B cell (primary cell): Measurements from ENCODE around the gene MGST2. TPM values are rescaled to one million over a fixed set of nuclear protein-coding genes. Genes with fewer than 3 reads are reported as not detected.

ENCODE experiments used
- ATAC-seq: fragments of 200-7000 bp; cut with Tn5 transposase; one replicate; pipeline ENCODE4 v1.10.0; 2021; ENCODE audit warnings: low read depth, mild to moderate bottlenecking, moderate number of reproducible peaks, moderate library complexity
- CTCF ChIA-PET: fragments of 350-600 bp; sonication (Branson Sonifier 250); formaldehyde crosslinking; loops from one replicate; lab custom pipeline; 2021; ENCODE audit warnings: antibody characterized with exemption, inconsistent platforms; lab: Charles Lee
- POLR2A ChIA-PET: fragments of 350-600 bp; sonication (Branson Sonifier 250); formaldehyde crosslinking; loops from one replicate; lab custom pipeline; 2021; ENCODE audit warnings: antibody characterized with exemption; lab: Charles Lee
- DNase-seq: peaks from one replicate; pipeline ENCODE4 v3.0.0; 2013
- H2AFZ ChIP-seq: 2 replicates; pipeline ENCODE4 v1.6.1; 2012; ENCODE audit warnings: mild to moderate bottlenecking, low read depth, low read length; ENCODE audit not compliant: insufficient read depth, poor library complexity, severe bottlenecking
- H3K27ac ChIP-seq, 2 donors: 1 replicate in 1 of 2; 2 replicates in 1 of 2; pipeline ENCODE4 v1.5.1; 2012 to 2013; ENCODE audit warnings: low read length in 2 of 2, mild to moderate bottlenecking in 2 of 2, moderate library complexity in 1 of 2
- H3K27me3 ChIP-seq, 4 experiments: fragments of 200-600 bp in 1 of 4; sonication (generic) in 1 of 4; replicated peaks in 1 of 4; 1 replicate in 2 of 4; 2 replicates in 2 of 4; pipeline versions ENCODE4 v1.6.1 to v1.7.0; 2013 to 2016; ENCODE audit warnings: low read length in 3 of 4, mild to moderate bottlenecking in 2 of 4, mixed read lengths in 1 of 4, moderate library complexity in 1 of 4; ENCODE audit not compliant: insufficient read depth in 4 of 4, control insufficient read depth in 3 of 4; ENCODE audit errors: control extremely low read depth in 1 of 4
- H3K36me3 ChIP-seq, 2 experiments: replicated peaks in 1 of 2; 1 replicate in 1 of 2; 2 replicates in 1 of 2; pipeline versions ENCODE4 v1.6.1 to v1.7.1; 2013; ENCODE audit warnings: low read length in 1 of 2; ENCODE audit not compliant: insufficient read depth in 2 of 2, control insufficient read depth in 1 of 2; ENCODE audit errors: control extremely low read depth in 1 of 2, extremely low read depth in 1 of 2
- H3K4me1 ChIP-seq, 2 donors: fragments of 200-600 bp in 1 of 2; sonication (generic) in 1 of 2; 1 replicate in 1 of 2; 2 replicates in 1 of 2; pipeline versions ENCODE4 v1.5.1 to v1.6.1; 2013 to 2017; ENCODE audit warnings: low read length in 2 of 2; ENCODE audit not compliant: control insufficient read depth in 2 of 2, insufficient read depth in 2 of 2
- H3K4me2 ChIP-seq: replicated peaks from 2 replicates; pipeline ENCODE3; 2012; ENCODE audit warnings: mild to moderate bottlenecking, low read depth, low read length; ENCODE audit not compliant: poor library complexity, severe bottlenecking
- H3K4me3 ChIP-seq, 5 experiments: fragments of 200-600 bp in 1 of 5; sonication (generic) in 1 of 5; 1 replicate in 3 of 5; 2 replicates in 2 of 5; pipeline versions ENCODE4 v1.5.1 to v1.7.0; 2011 to 2016; ENCODE audit warnings: low read length in 4 of 5, mild to moderate bottlenecking in 4 of 5, low read depth in 2 of 5, control low read depth in 1 of 5, moderate library complexity in 1 of 5; ENCODE audit not compliant: insufficient read depth in 1 of 5; ENCODE audit errors: control extremely low read depth in 1 of 5, extremely low read depth in 1 of 5
- H3K79me2 ChIP-seq: fragments of 200-600 bp; sonication (generic); one replicate; pipeline ENCODE4 v1.6.0; 2016; ENCODE audit warnings: low read length; ENCODE audit not compliant: control insufficient read depth, insufficient read depth
- H3K9ac ChIP-seq: fragments of 200-600 bp; sonication (generic); 2 replicates; pipeline ENCODE4 v1.6.1; 2017; ENCODE audit warnings: mild to moderate bottlenecking, low read length, moderate library complexity
- H3K9me3 ChIP-seq, 3 donors: one replicate each; pipeline versions ENCODE4 v1.6.1 to v1.7.1; 2013; ENCODE audit warnings: low read length in 2 of 3; ENCODE audit not compliant: control insufficient read depth in 2 of 3, insufficient read depth in 1 of 3; ENCODE audit errors: control extremely low read depth in 1 of 3
- H4K20me1 ChIP-seq: 2 replicates; pipeline ENCODE4 v1.6.0; 2012; ENCODE audit warnings: mild to moderate bottlenecking, low read length; ENCODE audit not compliant: insufficient read depth, control insufficient read depth, poor library complexity, severe bottlenecking
- H3K27ac Mint-ChIP-seq: one replicate; pipeline ENCODE4 v1.8.0; 2021; ENCODE audit warnings: mixed read lengths
- H3K27me3 Mint-ChIP-seq: one replicate; pipeline ENCODE4 v1.8.0; 2021; ENCODE audit warnings: mixed read lengths
- H3K4me1 Mint-ChIP-seq: one replicate; pipeline ENCODE4 v1.8.0; 2021; ENCODE audit warnings: mixed read lengths
- H3K4me3 Mint-ChIP-seq: one replicate; pipeline ENCODE4 v1.8.0; 2021; ENCODE audit warnings: mixed read lengths
- H3K9me3 Mint-ChIP-seq: one replicate; pipeline ENCODE4 v1.8.0; 2022; ENCODE audit warnings: mixed read lengths; ENCODE audit not compliant: insufficient read depth
- EZH2 ChIP-seq: IDR thresholded peaks from 2 replicates; pipeline ENCODE4 v1.6.1; 2012; ENCODE audit warnings: borderline replicate concordance, low read depth, mild to moderate bottlenecking, moderate library complexity, low read length; ENCODE audit not compliant: insufficient read depth, poor library complexity, severe bottlenecking
- WGBS: methylation state at CpG from one replicate; pipeline ENCODE4 v1.1.5; 2013; ENCODE audit warnings: missing lambda C conversion rate; ENCODE audit not compliant: insufficient coverage; 5-methylcytosine and 5-hydroxymethylcytosine counted together
- intact Hi-C: fragments of 100-400 bp; cut with micrococcal nuclease; formaldehyde crosslinking; loops from one replicate; pipeline ENCODE4 v1.10.0; 2022
- polyA plus RNA-seq: library from polyadenylated mRNA; depleted of rRNA; stranded (reverse); fragments of >200 nt; gene quantifications from 2 replicates; pipeline ENCODE4 v1.2.3, GENCODE V29; 2012
- total RNA-seq, 2 donors: library from RNA; stranded (reverse); fragments of 120-200 nt in 1 of 2; gene quantifications; 1 replicate in 1 of 2; 2 replicates in 1 of 2; pipeline versions ENCODE4 v1.2.3 to v1.2.4, GENCODE V29; 2013 to 2022
- TF ChIP-seq, protein P1 (sequence below): fragments of 200-600 bp; IDR thresholded peaks from one replicate; pipeline ENCODE4 v1.8.0; 2022; ENCODE audit warnings: antibody characterized with exemption, mild to moderate bottlenecking

Gene MGST2
- total and polyA plus RNA-seq, 2 donors (not counting 1 experiment from before 2014, with no cell fraction given) = 0.81 to 3.4 TPM

DNA sequence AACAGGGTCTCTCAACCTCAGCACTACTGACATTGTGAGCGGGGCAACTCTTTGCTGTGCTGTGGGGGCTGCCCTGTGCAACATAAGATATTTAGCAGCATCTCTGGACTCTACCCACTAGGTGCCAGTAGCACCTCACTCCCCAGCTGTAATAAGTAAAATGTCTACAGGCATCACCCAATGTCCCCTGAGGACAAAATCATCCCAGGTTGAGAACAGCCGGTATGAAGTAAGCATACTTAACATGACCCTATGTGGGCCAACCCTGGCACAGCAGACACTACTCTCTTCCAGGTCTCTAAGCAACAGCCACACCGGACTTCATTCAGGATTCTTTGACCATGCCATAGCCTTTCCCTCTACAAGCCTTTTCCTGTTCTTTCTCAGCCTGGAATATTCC, 10.5 kb upstream of the MGST2 start:
- Histone ChIP-seq H3K9me3 (no peaks in the 10 kb centered on the region), H3K27me3 (no peaks in the 10 kb centered on the region), H3K4me2 (no peak overlapping the region), H3K4me1 (no peaks in the 10 kb centered on the region), H3K27ac (no peak overlapping the region), H2AFZ (no peak overlapping the region), H3K36me3 (no peaks in the 10 kb centered on the region), H3K4me3 (no peak overlapping the region), H3K9ac (no peak overlapping the region), H3K79me2 (no peaks in the 10 kb centered on the region), H4K20me1 (no peaks in the 10 kb centered on the region)
- WGBS = 64% methylated on average over 3 of the region's 3 CpGs
- Mint-ChIP-seq H3K4me3 (no peak overlapping the region), H3K4me1 (peaks cover 6% of the 10 kb centered on the region), H3K27me3 (peaks cover 13% of the 10 kb centered on the region), H3K27ac (no peak overlapping the region), H3K9me3 (no peaks in the 10 kb centered on the region)
- POLR2A ChIA-PET = no interaction called here
- CTCF ChIA-PET = interaction anchor here (1.1 to 8.6 kb wide), 8 partner anchors 9 to 1229 kb away, joined by 3 to 82 read pairs (median 19); partner anchors contain the start of gene MGST2
- DNase-seq = peak; percentile 39
- no peak for TF ChIP-seq EZH2
- TF ChIP-seq, protein P1, sequence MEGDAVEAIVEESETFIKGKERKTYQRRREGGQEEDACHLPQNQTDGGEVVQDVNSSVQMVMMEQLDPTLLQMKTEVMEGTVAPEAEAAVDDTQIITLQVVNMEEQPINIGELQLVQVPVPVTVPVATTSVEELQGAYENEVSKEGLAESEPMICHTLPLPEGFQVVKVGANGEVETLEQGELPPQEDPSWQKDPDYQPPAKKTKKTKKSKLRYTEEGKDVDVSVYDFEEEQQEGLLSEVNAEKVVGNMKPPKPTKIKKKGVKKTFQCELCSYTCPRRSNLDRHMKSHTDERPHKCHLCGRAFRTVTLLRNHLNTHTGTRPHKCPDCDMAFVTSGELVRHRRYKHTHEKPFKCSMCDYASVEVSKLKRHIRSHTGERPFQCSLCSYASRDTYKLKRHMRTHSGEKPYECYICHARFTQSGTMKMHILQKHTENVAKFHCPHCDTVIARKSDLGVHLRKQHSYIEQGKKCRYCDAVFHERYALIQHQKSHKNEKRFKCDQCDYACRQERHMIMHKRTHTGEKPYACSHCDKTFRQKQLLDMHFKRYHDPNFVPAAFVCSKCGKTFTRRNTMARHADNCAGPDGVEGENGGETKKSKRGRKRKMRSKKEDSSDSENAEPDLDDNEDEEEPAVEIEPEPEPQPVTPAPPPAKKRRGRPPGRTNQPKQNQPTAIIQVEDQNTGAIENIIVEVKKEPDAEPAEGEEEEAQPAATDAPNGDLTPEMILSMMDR = no peak
- peak; percentile 35 for ATAC-seq
- intact Hi-C loops = loop anchor here (1.0 kb wide), 1 partner anchor 598 kb away; no protein-coding TSS in a partner anchor

DNA sequence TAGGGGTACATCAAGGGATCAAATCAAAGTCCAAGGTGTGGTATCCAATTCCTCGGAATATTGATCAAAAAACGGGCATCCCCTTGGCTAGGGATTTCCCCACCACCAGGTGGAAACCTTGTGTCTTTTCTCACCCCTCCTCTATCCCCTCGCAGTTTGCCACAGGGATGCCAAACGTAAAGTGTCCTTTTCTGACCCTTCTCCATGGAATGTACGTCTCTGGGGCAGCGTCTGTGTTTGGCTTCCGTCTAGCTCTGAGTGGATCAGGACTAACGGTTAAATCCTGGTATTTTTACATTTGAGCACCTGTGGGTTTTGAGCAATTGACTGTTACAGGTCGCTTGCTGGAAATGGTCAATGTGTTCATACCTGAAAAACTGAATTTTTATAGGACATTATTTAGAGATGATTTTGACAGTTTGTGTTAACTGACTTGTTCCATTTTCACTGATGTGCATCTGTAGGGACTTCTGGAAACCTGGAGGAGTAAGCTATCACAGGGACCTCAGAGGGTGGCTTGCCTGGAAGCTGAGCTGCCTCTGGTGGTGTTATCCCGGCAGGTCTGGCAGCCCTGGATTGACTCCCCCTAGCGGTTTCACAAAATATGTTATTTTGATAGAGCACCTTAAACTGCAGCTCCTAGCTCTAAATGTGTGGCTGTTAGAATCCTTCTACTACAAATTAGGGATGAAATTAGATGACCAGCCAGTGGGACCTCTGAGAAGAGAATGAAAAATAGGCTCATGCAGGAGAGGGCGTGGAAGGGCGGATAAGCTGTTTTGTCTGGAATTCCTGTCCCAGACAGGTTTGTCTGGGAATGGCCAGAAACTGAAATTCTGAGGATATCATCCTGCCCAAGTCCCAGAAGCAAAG, 8.8 kb upstream of the MGST2 start:
- 50% methylated on average over 12 of the region's 13 CpGs for WGBS
- ChIA-PET CTCF (interaction anchor here (0.7 to 8.6 kb wide), 17 partner anchors 8 to 1228 kb away, joined by 3 to 74 read pairs (median 5); partner anchors contain the start of gene MGST2), POLR2A (interaction anchor here (1.2 kb wide), 1 partner anchor 322 kb away, joined by 3 read pairs; no protein-coding TSS in a partner anchor)
- intact Hi-C loops = no loop called here
- Mint-ChIP-seq H3K4me1 (peaks cover 2% of the 10 kb centered on the region), H3K9me3 (no peaks in the 10 kb centered on the region), H3K4me3 (no peak overlapping the region), H3K27me3 (peaks cover 13% of the 10 kb centered on the region), H3K27ac (no peak overlapping the region)
- Histone ChIP-seq H3K4me3 (no peak overlapping the region), H3K9ac (no peak overlapping the region), H3K79me2 (no peaks in the 10 kb centered on the region), H4K20me1 (no peaks in the 10 kb centered on the region), H2AFZ (no peak overlapping the region), H3K27ac (no peak overlapping the region), H3K4me1 (no peaks in the 10 kb centered on the region), H3K36me3 (no peaks in the 10 kb centered on the region), H3K4me2 (no peak overlapping the region), H3K9me3 (no peaks in the 10 kb centered on the region), H3K27me3 (no peaks in the 10 kb centered on the region)
- TF ChIP-seq EZH2 = no peak
- TF ChIP-seq, protein P1 = peak; percentile 89
- peak; percentile 78 for ATAC-seq
- peak; percentile 71 for DNase-seq
